ENCODE data around the gene UGT1A7.

DNA sequence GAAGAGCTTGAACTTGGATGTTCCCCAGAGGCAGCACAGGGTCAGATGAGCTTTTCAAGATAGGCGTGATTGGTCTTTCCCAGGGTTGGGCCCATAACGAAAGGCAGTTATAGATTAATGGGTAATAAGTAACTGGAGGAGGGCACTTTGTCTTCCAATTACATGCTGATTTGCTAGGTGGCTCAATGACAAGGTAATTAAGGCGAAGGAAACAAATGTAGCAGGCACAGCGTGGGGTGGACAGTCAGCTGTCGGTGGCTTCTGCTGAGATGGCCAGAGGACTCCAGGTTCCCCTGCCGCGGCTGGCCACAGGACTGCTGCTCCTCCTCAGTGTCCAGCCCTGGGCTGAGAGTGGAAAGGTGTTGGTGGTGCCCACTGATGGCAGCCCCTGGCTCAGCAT is 36.9 kb downstream of the UGT1A7 start, which contains the start of gene UGT1A4:
- TF ChIP-seq, protein P1, sequence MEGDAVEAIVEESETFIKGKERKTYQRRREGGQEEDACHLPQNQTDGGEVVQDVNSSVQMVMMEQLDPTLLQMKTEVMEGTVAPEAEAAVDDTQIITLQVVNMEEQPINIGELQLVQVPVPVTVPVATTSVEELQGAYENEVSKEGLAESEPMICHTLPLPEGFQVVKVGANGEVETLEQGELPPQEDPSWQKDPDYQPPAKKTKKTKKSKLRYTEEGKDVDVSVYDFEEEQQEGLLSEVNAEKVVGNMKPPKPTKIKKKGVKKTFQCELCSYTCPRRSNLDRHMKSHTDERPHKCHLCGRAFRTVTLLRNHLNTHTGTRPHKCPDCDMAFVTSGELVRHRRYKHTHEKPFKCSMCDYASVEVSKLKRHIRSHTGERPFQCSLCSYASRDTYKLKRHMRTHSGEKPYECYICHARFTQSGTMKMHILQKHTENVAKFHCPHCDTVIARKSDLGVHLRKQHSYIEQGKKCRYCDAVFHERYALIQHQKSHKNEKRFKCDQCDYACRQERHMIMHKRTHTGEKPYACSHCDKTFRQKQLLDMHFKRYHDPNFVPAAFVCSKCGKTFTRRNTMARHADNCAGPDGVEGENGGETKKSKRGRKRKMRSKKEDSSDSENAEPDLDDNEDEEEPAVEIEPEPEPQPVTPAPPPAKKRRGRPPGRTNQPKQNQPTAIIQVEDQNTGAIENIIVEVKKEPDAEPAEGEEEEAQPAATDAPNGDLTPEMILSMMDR (IDR thresholded peaks at IDR 0.05) = no peak
- no peak for TF ChIP-seq POLR2A (IDR thresholded peaks at IDR 0.05)
- TF ChIP-seq POLR2AphosphoS5 (IDR thresholded peaks at IDR 0.05) = no peak
